GM12892 (cell line): Measurements from ENCODE around the gene PDZD2.
"Not testable (repeated sequence)": the region's sequence is repeated elsewhere in the genome, so short reads cannot be mapped to it uniquely, and the experiment has no call there.

ENCODE experiments used
- DNase-seq: peaks from one replicate; pipeline ENCODE4 v3.0.0; 2011; ENCODE audit not compliant: insufficient read length
- FAIRE-seq: peaks from 2 replicates; lab custom pipeline; 2011; peaks lifted over from hg19 to GRCh38; lab: Jason Lieb, UNC
- POLR2A ChIP-seq: IDR thresholded peaks from 2 replicates; pipeline ENCODE4 v1.6.1; 2011; ENCODE audit warnings: low read depth, low read length, control low read depth
- POLR2AphosphoS5 ChIP-seq: IDR thresholded peaks from 2 replicates; pipeline ENCODE4 v1.6.1; 2011; ENCODE audit warnings: low read depth, low read length, control low read depth
- TAF1 ChIP-seq: IDR thresholded peaks from 2 replicates; pipeline ENCODE4 v1.6.1; 2011; ENCODE audit warnings: low read depth, mild to moderate bottlenecking, control low read depth, low read length, borderline replicate concordance

The PDZD2 gene

DNA sequence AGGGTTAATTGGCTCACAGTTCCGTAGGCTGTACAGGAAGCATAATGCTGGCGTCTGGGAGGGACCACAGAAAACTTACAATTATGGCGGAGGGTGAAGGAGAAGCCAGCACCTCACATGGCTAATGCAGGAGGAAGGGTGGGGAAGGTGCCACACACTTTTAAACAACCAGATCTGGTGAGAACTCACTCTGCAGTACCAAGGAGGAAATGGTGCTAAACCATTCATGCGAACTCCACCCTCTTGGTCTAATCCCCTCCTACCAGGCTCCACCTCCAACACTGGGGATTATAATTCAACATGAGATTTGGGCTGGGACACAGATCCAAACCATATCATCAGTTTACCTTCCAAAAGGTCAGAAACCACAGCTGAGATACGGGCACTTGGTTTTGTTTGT, 122.9 kb downstream of the PDZD2 start:
- no peak for DNase-seq
- no peak for FAIRE-seq
- TF ChIP-seq TAF1 (no peak), POLR2A (no peak), POLR2AphosphoS5 (no peak)

DNA sequence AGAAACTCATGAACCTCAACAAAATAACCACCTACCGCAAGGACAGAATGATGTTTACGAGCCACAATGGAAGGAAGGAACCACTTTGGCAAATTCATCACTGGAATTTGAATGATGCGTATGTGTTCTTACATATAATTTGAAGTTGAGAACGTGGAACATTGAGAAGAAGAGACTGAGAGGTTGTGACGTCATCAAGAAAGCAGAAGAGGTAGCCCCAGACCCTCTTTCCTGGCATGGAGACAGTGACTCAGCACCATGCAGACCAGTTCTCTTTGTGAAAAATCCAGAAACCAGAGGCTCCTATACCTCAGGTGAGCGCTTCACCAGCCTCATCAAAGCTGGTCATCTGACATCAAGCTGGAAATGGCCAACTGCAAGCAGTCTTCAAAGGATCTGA, 124.5 kb downstream of the PDZD2 start:
- DNase-seq (no peak), FAIRE-seq (no peak)
- TF ChIP-seq POLR2AphosphoS5: no peak

DNA sequence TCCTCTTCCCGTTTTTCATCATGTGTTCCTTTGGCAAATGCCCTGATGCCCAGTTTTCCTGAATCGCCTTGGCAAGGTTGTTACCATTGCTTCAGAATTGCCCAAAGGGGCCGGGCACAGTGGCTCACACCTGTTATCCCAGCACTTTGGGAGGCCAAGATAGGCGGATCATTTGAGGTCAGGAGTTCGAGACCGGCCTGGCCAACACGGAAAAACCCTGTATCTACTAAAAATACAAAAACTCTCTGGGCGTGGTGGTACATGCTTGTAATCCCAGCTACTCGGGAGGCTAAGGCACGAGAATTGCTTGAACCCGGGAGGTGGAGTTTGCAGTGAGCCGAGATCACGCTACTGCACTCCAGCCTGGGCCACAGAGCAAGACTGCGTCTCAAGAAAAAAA, 125.8 kb downstream of the PDZD2 start:
- FAIRE-seq, DNase-seq: not testable (repeated sequence)

DNA sequence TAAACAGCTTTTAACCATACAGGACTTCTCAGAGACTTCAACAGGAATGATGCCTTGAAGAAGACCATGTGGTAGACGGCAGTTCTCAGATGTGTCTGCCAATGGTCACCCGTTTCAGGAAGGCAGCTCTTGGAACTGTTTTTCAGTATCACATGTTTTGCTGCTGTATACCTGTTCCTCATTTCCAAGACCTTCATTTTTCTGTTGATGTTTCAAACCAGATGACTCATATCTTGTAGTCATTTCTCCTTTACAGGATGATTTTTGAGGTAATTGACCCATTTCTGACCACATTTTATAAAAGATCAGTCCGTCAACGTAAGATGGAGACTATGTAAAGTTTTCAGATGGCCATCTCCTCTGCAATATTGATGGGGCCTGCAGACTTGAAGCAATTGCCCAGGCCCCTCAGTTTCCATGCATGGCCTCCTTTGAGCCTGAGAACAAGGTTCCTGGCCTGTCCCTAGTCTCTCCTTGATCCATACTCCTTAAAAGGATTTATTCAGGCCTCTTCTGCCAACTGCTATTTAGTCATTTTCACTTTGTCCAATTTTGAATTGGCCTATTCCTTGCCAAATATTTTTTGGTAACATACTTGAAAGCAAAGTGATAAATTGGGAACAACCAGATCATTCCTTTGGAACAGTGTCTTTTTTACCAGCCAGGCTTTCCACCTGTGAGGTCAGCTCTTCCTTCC, 128.6 kb downstream of the PDZD2 start:
- FAIRE-seq (no peak), DNase-seq (no peak)
- TF ChIP-seq POLR2AphosphoS5 (no peak), TAF1 (no peak), POLR2A (no peak)

DNA sequence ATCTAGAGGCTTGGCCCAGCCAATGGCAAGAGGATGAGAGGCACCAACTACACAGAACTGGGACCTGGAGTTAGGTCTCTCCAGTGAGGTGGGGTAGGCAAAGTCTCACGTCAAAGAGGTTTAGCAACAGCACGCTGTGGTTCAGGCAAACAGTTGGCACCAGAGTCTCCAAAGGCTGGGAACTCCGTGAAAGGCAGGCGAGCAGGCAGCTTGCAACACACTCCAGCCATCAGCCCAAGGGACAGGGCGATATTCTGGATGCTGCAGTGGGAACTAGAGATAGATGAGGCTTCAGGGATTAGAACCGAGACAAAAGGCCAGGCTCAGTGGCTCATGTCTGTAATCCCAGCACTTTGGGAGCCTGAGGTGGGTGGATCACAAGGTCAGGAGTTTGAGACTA, 129.1 kb downstream of the PDZD2 start:
- no peak for DNase-seq
- no peak for FAIRE-seq
- TF ChIP-seq POLR2AphosphoS5 (no peak), TAF1 (no peak), POLR2A (no peak)

DNA sequence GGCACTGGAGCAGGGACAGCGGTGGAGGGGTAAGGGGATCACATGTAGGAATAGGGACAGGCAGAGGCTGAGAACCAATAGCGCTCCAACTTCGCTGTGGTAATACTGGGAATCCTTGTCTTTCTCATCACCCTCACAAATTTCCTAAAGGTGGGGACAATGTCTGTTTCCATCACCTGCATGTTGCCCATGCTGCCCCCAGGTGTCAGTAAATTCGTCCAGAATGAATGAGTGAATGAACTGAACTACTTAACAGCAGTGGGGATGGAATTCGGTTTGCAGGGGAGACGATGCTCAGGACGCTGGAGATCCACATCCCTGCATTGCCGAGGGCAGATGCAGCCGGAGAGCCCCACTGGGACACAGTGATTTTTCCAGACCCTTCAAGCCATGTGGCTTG, 129.9 kb downstream of the PDZD2 start:
- FAIRE-seq: no peak

DNA sequence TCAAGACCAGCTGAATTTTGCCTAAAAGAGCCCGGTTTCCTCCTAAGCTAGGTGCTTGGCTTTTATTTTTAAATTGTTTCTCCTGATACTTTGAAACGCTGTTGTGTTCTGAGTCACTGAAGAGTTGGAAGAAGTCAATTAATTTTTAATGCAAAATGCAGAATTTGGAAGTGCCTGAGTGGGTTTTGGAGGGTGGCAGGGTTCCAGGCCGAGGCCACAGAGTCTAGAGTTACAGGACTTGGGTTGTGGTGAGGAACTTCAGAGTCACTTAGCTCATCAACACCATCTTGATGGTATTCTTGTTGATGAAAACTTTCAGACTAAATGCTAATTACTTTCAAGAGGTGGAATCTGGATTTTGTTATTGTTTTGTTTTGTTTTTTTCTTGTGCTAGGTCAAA, 130.6 kb downstream of the PDZD2 start:
- TF ChIP-seq POLR2AphosphoS5: no peak
- TF ChIP-seq POLR2A: no peak
- TF ChIP-seq TAF1: no peak
- FAIRE-seq (peak; percentile 9), DNase-seq (no peak)

More for the DNA sequence above, 129.9 kb downstream of the PDZD2 start:
- DNase-seq: no peak
- TF ChIP-seq POLR2A (no peak), TAF1 (no peak), POLR2AphosphoS5 (no peak)

DNA sequence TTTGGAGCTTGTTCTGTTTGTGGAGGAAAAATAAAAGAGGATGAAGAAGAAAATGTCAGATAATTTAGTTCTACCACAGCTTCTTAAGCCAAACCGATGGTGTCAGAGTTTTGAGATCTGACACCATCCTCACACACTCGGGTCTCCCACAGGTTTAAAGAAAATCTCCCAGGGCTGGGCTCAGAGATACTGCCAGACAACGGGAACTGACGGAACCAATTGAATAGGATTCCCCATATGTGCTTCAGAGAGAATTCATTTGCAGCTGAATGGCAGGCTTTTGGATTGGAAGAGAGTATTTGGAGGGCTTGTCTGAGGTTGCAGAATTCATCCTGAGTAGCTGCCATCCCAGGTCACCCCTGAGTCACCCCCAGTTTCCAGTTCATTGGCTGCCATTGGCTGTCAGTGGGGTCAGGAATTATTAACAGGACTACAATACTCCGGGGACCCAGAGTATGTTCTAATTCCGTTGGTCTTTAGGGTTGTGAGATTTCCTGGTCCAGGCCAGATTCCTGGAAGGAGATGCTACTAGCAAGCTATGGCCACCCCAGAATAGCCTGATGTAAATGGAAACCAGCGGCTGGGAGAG, 131.3 kb downstream of the PDZD2 start:
- TF ChIP-seq POLR2AphosphoS5: no peak
- TF ChIP-seq TAF1: no peak
- no peak for TF ChIP-seq POLR2A
- FAIRE-seq (no peak), DNase-seq (no peak)

DNA sequence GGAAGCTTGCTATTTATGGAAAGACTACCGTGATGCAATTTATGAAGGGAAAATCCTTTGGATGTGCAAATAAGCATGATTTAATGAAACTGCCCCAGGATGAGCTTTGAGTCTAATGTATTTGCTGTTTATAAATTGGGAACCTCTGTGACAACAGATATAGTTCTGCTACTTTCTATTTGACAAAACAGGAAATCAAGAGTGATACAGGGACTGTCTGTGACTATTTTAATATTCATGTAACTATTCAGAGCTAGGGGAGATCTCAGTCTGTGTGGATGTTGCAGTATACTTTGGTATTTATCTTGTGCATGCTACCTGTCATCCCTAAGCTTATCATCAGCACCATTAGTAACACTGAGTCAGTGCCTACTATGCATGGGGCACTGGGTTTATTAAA, 132.1 kb downstream of the PDZD2 start:
- no peak for DNase-seq
- no peak for TF ChIP-seq TAF1
- TF ChIP-seq POLR2A: no peak
- TF ChIP-seq POLR2AphosphoS5: no peak
- peak; percentile 89 for FAIRE-seq

DNA sequence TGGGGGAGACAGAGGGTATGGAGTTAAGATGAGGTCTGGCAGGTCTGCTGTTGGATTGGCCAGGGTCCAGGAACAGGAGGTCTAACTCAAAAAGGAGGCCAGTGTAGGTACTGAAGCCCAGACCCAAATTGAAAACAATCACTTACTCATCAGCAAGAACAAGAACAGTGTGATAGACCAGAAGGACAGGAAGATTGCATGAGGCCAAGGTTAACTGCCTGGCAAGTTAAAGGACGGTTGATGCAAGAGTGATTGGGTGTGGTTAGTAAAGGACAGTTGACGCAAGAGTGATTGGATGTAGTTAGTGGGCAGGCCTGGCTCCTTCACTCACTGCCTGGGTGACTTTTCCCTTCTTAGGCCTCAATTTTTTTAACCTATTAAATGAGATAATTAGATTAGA, 132.6 kb downstream of the PDZD2 start:
- FAIRE-seq (peak; percentile 51), DNase-seq (no peak)
- no peak for TF ChIP-seq TAF1
- no peak for TF ChIP-seq POLR2AphosphoS5
- no peak for TF ChIP-seq POLR2A

DNA sequence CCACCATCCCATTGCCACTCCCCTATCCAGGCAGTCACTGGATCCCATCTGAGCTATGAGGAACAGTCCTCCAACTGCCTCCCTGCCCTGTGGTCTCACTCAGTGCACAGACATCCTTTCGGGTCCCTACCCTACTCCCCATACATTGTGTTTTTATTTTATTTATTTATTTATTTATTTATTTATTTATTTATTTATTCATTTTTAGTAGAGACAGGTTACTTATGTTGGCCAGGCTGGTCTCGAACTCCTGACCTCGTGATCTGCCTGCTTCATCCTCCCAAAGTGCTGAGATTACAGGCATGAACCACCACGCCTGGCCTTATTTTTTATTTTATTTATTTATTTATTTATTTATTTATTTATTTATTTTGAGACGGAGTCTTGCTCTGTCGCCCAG, 137.4 kb downstream of the PDZD2 start:
- FAIRE-seq, DNase-seq: not testable (repeated sequence)

DNA sequence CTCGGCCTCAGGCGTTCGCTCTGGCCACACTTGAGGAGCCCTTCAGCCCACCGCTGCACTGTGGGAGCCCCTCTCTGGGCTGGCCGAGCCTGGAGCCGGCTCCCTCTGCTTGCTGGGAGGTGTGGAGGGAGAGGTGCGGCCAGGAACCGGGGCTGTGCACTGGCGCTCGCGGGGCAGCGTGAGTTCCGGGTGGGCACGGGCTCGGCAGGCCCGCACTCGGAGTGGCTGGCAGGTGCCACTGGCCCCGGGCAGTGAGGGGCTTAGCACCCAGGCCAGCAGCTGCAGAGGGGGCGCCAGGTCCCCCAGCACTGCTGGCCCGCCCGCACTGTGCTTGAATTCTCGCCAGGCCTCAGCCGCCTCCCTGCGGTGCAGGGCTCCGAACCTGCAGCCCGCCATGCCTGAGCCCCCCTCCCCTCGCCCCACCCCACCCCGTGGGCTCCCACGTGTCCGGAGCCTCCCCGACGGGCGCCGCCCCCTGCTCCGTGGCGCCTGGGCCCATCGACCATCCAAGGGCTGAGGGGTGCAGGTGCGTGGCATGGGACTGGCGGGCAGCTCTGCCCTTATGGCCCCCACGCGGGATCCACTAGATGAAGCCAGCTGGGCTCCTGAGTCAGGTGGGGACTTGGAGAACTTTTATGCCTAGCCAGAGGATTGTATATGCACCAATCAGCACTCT, 138.2 kb downstream of the PDZD2 start:
- TF ChIP-seq TAF1 (no peak), POLR2AphosphoS5 (no peak)
- FAIRE-seq (no peak), DNase-seq (no peak)

DNA sequence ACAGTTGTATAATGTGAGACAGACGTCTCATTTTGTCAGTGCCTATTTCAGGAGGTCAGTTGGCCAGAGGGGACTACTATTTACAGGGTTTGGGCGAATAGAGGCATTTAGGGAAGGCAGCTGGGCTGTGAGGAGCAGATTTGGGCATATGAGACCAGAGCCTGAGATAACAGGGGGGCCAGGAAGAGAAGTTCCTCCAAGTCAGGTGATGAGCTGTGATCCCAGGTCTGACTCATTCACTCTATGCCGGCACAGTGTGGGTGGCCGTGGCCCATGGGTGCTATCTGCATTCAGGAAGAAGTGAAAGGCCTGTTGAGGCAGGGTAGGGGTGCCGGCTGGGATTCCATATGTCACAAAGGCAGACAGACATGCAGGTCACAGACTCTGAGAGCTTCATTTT, 142.8 kb downstream of the PDZD2 start:
- DNase-seq: no peak
- FAIRE-seq: no peak
- TF ChIP-seq POLR2AphosphoS5 (no peak), TAF1 (no peak), POLR2A (no peak)
